ENCODE results near the gene GOLGA3.

- TF ChIP-seq POLR2A (IDR thresholded peaks at IDR 0.05; ENCODE audit: low read length) (no peak), GATA1 (IDR thresholded peaks at IDR 0.05; ENCODE audit: low read depth, low read length) (no peak)
These were observed 6.7 kb upstream of the GOLGA3 start for GRCh38 chr12:132835076-132836025.
